ENCODE data around the gene CDC42SE2. TPM values are rescaled to one million over a fixed set of nuclear protein-coding genes. Genes with fewer than 3 reads are reported as not detected.
A peak's percentile ranks its signal among the peaks of the same experiment; 100 is the strongest.
"Not testable (repeated sequence)": the region's sequence is repeated elsewhere in the genome, so short reads cannot be mapped to it uniquely, and the experiment has no call there.

Gene CDC42SE2
- total and polyA plus RNA-seq, 10 donors, result 49.6 to 128 (median 102) TPM

GRCh38 chr5:131305138-131305689 is 41.4 kb downstream of the CDC42SE2 start:
- intact Hi-C loops (cut with DNase I; ENCODE audit: low total_unique reads), result no loop called here
- no peak for DNase-seq
- peak overlapping the region in 1 of 8 donors; percentile 18 for H3K27ac ChIP-seq
- H3K4me1 ChIP-seq, result peaks cover 0 to 67% (median 51%) of the 10 kb centered on the region in 6 donors
- WGBS, 5 donors, result 64 to 79% (median 72%) methylated on average over 2 of the region's 2 CpGs
- H3K27me3 ChIP-seq (replicated peaks in 1 of 7), result no peaks in the 10 kb centered on the region
- H3K36me3 ChIP-seq, result peaks cover 0 to 7% (median 0%) of the 10 kb centered on the region in 6 donors
- no peaks in the 10 kb centered on the region for H3K9me3 ChIP-seq
- no peak overlapping the region for H3K4me3 ChIP-seq
- TF ChIP-seq CTCF (IDR thresholded peaks at IDR 0.05 in 8 of 11, conservative IDR thresholded peaks at IDR 0.05 in 3 of 11) (no peak), POLR2A (IDR thresholded peaks at IDR 0.05) (no peak)

GRCh38 chr5:131305906-131306305 is 42.1 kb downstream of the CDC42SE2 start:
- H3K27me3 ChIP-seq (replicated peaks in 1 of 7), result no peaks in the 10 kb centered on the region
- intact Hi-C loops (cut with DNase I; ENCODE audit: low total_unique reads), result no loop called here
- no peak for DNase-seq
- 67 to 81% (median 76%) methylated on average over 2 of the region's 2 CpGs for WGBS, 5 donors
- H3K9me3 ChIP-seq, result no peaks in the 10 kb centered on the region
- H3K36me3 ChIP-seq, result peaks cover 0 to 7% (median 0%) of the 10 kb centered on the region in 6 donors
- no peak overlapping the region for H3K4me3 ChIP-seq
- no peak for TF ChIP-seq POLR2A (IDR thresholded peaks at IDR 0.05)
- no peak for TF ChIP-seq CTCF (IDR thresholded peaks at IDR 0.05 in 8 of 11, conservative IDR thresholded peaks at IDR 0.05 in 3 of 11)
- TF ChIP-seq POLR2AphosphoS5 (IDR thresholded peaks at IDR 0.05), result no peak
- H3K27ac ChIP-seq, result peak overlapping the region in 1 of 8 donors; percentile 18
- H3K4me1 ChIP-seq, result peaks cover 0 to 60% (median 48%) of the 10 kb centered on the region in 6 donors

GRCh38 chr5:131312235-131312772 is 48.5 kb downstream of the CDC42SE2 start:
- Histone ChIP-seq H3K4me3 (peak overlapping the region in 1 of 8 donors; percentile 19), H3K36me3 (peaks cover 0 to 16% (median 3%) of the 10 kb centered on the region in 6 donors), H3K27ac (peak overlapping the region in 4 of 8 donors; percentile 4 to 46 (median 32)), H3K4me1 (peaks cover 16 to 59% (median 51%) of the 10 kb centered on the region in 6 donors)
- DNase-seq; intact Hi-C loops (cut with DNase I; ENCODE audit: low total_unique reads); H3K9me3 ChIP-seq; H3K27me3 ChIP-seq (replicated peaks in 1 of 7): not testable (repeated sequence)
- peak in 2 of 3 donors; percentile 17 to 23 for TF ChIP-seq POLR2AphosphoS5 (IDR thresholded peaks at IDR 0.05)
- WGBS, 5 donors, result 81 to 91% (median 87%) methylated on average over 15 to 16 of the region's 16 CpGs

- WGBS, 5 donors, result 89 to 100% (median 92%) methylated on average over 2 of the region's 2 CpGs
- intact Hi-C loops (cut with DNase I; ENCODE audit: low total_unique reads), result no loop called here
- H3K36me3 ChIP-seq, result peaks cover 0 to 51% (median 15%) of the 10 kb centered on the region in 6 donors
- no peaks in the 10 kb centered on the region for H3K27me3 ChIP-seq (replicated peaks in 1 of 7)
- H3K4me3 ChIP-seq, result no peak overlapping the region
- peak overlapping the region in 1 of 8 donors; percentile 31 for H3K27ac ChIP-seq
- TF ChIP-seq CTCF (IDR thresholded peaks at IDR 0.05 in 8 of 11, conservative IDR thresholded peaks at IDR 0.05 in 3 of 11) (no peak), POLR2A (IDR thresholded peaks at IDR 0.05) (no peak), POLR2AphosphoS5 (IDR thresholded peaks at IDR 0.05) (no peak)
- H3K4me1 ChIP-seq, result peaks cover 16 to 86% (median 63%) of the 10 kb centered on the region in 6 donors
- DNase-seq, result no peak
- peaks cover 0 to under 1% (median 0%) of the 10 kb centered on the region in 8 donors for H3K9me3 ChIP-seq
These were observed 52.2 kb downstream of the CDC42SE2 start for GRCh38 chr5:131316026-131316425.

Measured in spleen (tissue), 11 donors.